GM18873 (cell line): Measurements from ENCODE around the gene IFT57.

Experiments used
- ATAC-seq: cut with Tn5 transposase; IDR thresholded peaks from one replicate; pipeline ENCODE4 v1.9.1; 2021; ENCODE audit warnings: mild to moderate bottlenecking, moderate library complexity, moderate number of reproducible peaks; ENCODE audit not compliant: unreplicated experiment, low FRiP score

Gene IFT57

GRCh38 chr3:108130701-108131474, 91.3 kb downstream of the IFT57 start:
- ATAC-seq = no peak

- ATAC-seq = no peak
These were observed 92.0 kb downstream of the IFT57 start for GRCh38 chr3:108130236-108130635.

GRCh38 chr3:108127301-108127988, 94.8 kb downstream of the IFT57 start:
- ATAC-seq = no peak

- ATAC-seq = no peak
These were observed 95.9 kb downstream of the IFT57 start for GRCh38 chr3:108126348-108126747.

- ATAC-seq = peak; percentile 64
These were observed 96.6 kb downstream of the IFT57 start for GRCh38 chr3:108125550-108126071.

- no peak for ATAC-seq
These were observed 97.1 kb downstream of the IFT57 start for GRCh38 chr3:108125153-108125543.

- peak; percentile 79 for ATAC-seq
These were observed 97.7 kb downstream of the IFT57 start for GRCh38 chr3:108124337-108125152.

GRCh38 chr3:108123326-108123725, 98.9 kb downstream of the IFT57 start:
- ATAC-seq = no peak

GRCh38 chr3:108122276-108122675, 99.9 kb downstream of the IFT57 start:
- no peak for ATAC-seq

GRCh38 chr3:108119398-108120104, 102.7 kb downstream of the IFT57 start:
- no peak for ATAC-seq

- ATAC-seq = no peak
These were observed 104.0 kb downstream of the IFT57 start for GRCh38 chr3:108118038-108118768.

- no peak for ATAC-seq
These were observed 104.9 kb downstream of the IFT57 start for GRCh38 chr3:108117241-108117775.

GRCh38 chr3:108114423-108115065, 107.7 kb downstream of the IFT57 start:
- ATAC-seq = no peak

- ATAC-seq = no peak
These were observed 108.2 kb downstream of the IFT57 start for GRCh38 chr3:108113975-108114374.

- ATAC-seq = no peak
These were observed 111.3 kb downstream of the IFT57 start for GRCh38 chr3:108110934-108111333.
